Measurements from ENCODE around the gene UPF1.
A peak's percentile ranks its signal among the peaks of the same experiment; 100 is the strongest.

UPF1 gene

GRCh38 chr19:18858906-18859646 is 27.3 kb downstream of the UPF1 start:
- DNase-seq = no peak

- DNase-seq = no peak
Observed at GRCh38 chr19:18859676-18860301, 28.0 kb downstream of the UPF1 start.

GRCh38 chr19:18860302-18860700 is 28.5 kb downstream of the UPF1 start:
- no peak for DNase-seq

GRCh38 chr19:18860725-18861124 is 29.0 kb downstream of the UPF1 start:
- no peak for DNase-seq

GRCh38 chr19:18861235-18861634 is 29.5 kb downstream of the UPF1 start:
- DNase-seq = no peak

- no peak for DNase-seq
Observed at GRCh38 chr19:18861917-18862316, 30.2 kb downstream of the UPF1 start.

- no peak for DNase-seq
Observed at GRCh38 chr19:18862976-18863842, 31.4 kb downstream of the UPF1 start.

GRCh38 chr19:18863843-18864362 is 32.1 kb downstream of the UPF1 start:
- no peak for DNase-seq

- DNase-seq = no peak
Observed at GRCh38 chr19:18865106-18865972, 33.6 kb downstream of the UPF1 start.

GRCh38 chr19:18865973-18866799 is 34.4 kb downstream of the UPF1 start:
- DNase-seq = peak; percentile 59 to 62

- no peak for DNase-seq
Observed at GRCh38 chr19:18866800-18867123, 35.0 kb downstream of the UPF1 start.

GRCh38 chr19:18867199-18867598 is 35.4 kb downstream of the UPF1 start:
- no peak for DNase-seq

- no peak for DNase-seq
Observed at GRCh38 chr19:18867751-18868150, 36.0 kb downstream of the UPF1 start.

GRCh38 chr19:18868380-18869022 is 36.7 kb downstream of the UPF1 start:
- DNase-seq = no peak

- DNase-seq = no peak
Observed at GRCh38 chr19:18869023-18869618, 37.4 kb downstream of the UPF1 start.

GRCh38 chr19:18869781-18870530 is 38.2 kb downstream of the UPF1 start:
- no peak for DNase-seq

- no peak for DNase-seq
Observed at GRCh38 chr19:18870531-18871172, 38.9 kb downstream of the UPF1 start.

- DNase-seq = no peak
Observed at GRCh38 chr19:18871543-18871942, 39.8 kb downstream of the UPF1 start.

GRCh38 chr19:18875726-18876125 is 44.0 kb downstream of the UPF1 start:
- DNase-seq = no peak

All from Kasumi-1 (cell line).